CD4-positive, alpha-beta T cell treated with Interleukin-1 beta for 1 hour (primary cell): ENCODE measurements around the gene PALLD.
"Not testable (repeated sequence)": the region's sequence is repeated elsewhere in the genome, so short reads cannot be mapped to it uniquely, and the experiment has no call there.

Experiments used
- DNase-seq, 2 donors: peaks; one replicate each; pipeline ENCODE4 v3.0.0-alpha.2; 2020 to 2022

Gene PALLD

GRCh38 chr4:168498251-168498650 is 1.4 kb downstream of the PALLD start:
- DNase-seq: no peak

GRCh38 chr4:168499241-168499640 is 2.4 kb downstream of the PALLD start:
- no peak for DNase-seq

GRCh38 chr4:168501407-168501806 is 4.6 kb downstream of the PALLD start:
- DNase-seq: no peak

- DNase-seq: no peak
Observed at GRCh38 chr4:168502861-168503260, 6.0 kb downstream of the PALLD start.

GRCh38 chr4:168503652-168504362 is 7.0 kb downstream of the PALLD start:
- DNase-seq: peak in 1 of 2 donors; percentile 58

- DNase-seq: no peak
Observed at GRCh38 chr4:168504526-168504925, 7.7 kb downstream of the PALLD start.

GRCh38 chr4:168506014-168506413 is 9.2 kb downstream of the PALLD start:
- DNase-seq: no peak

GRCh38 chr4:168507178-168507815 is 10.4 kb downstream of the PALLD start:
- no peak for DNase-seq

- no peak for DNase-seq
Observed at GRCh38 chr4:168508683-168509082, 11.8 kb downstream of the PALLD start.

GRCh38 chr4:168509786-168510185 is 12.9 kb downstream of the PALLD start:
- DNase-seq: peak; percentile 37 to 45

GRCh38 chr4:168511780-168512489 is 15.1 kb downstream of the PALLD start:
- peak; percentile 57 to 66 for DNase-seq

GRCh38 chr4:168513826-168514225 is 17.0 kb downstream of the PALLD start:
- not testable (repeated sequence) for DNase-seq

- peak in 1 of 2 donors; percentile 45 for DNase-seq
Observed at GRCh38 chr4:168514249-168514852, 17.5 kb downstream of the PALLD start.

GRCh38 chr4:168515222-168516011 is 18.6 kb downstream of the PALLD start:
- no peak for DNase-seq

GRCh38 chr4:168516841-168517240 is 20.0 kb downstream of the PALLD start:
- no peak for DNase-seq

- no peak for DNase-seq
Observed at GRCh38 chr4:168519576-168519975, 22.7 kb downstream of the PALLD start.

GRCh38 chr4:168521721-168522120 is 24.9 kb downstream of the PALLD start:
- no peak for DNase-seq

- DNase-seq: no peak
Observed at GRCh38 chr4:168522356-168522755, 25.5 kb downstream of the PALLD start.

GRCh38 chr4:168522829-168523489 is 26.1 kb downstream of the PALLD start:
- no peak for DNase-seq

- no peak for DNase-seq
Observed at GRCh38 chr4:168524006-168524405, 27.2 kb downstream of the PALLD start.

- DNase-seq: no peak
Observed at GRCh38 chr4:168524897-168525296, 28.0 kb downstream of the PALLD start.

- no peak for DNase-seq
Observed at GRCh38 chr4:168527560-168527959, 30.7 kb downstream of the PALLD start.
